ENCODE results near the gene NR2F1.

Gene NR2F1

DNA sequence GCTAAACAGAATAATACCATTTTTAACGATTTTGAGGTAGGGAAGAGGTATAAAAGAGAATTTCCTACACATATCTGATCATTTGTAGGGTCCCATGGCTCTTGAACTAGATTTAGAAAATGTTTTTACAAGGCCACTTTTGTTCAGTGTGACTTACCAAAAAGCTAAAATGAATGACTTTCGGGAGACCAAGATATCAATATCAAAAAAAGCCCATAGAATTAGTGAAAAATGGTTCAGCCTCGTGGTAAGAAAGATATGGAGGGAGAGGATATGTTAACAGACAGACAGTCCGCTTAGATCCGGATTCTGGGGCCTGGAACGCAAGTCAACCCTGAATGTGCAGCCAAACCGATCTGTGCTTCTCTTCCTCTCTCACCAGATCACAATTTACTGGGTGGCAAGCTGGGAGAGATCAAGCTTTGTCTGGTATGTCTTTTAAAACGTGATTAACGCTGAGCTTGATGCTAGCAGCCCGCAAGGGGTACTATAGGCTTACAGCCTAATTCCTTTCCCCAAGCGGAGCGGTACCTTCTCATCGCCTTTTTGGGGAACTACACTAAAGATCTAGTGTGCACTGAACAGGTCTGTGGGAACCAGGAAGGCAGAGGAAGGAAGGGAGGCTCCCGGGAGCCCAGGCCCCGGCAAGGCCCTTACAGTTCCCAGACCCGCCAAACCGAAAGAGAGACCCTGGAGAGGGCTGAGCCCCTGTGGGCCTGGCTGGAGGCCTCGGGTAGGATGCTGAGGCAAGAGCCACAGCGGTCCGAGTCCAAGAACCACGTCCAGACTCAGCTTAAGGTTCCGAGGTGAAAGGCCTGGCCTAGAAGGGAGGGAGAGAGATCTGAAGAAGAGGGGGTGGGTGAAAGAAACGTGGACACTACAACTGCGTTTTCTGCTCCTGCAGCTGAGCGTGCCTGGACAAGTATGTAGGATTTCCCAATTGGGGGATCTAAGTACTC, 4.9 kb upstream of the NR2F1 start:
- no peak for DNase-seq (ENCODE audit: low read depth)

DNA sequence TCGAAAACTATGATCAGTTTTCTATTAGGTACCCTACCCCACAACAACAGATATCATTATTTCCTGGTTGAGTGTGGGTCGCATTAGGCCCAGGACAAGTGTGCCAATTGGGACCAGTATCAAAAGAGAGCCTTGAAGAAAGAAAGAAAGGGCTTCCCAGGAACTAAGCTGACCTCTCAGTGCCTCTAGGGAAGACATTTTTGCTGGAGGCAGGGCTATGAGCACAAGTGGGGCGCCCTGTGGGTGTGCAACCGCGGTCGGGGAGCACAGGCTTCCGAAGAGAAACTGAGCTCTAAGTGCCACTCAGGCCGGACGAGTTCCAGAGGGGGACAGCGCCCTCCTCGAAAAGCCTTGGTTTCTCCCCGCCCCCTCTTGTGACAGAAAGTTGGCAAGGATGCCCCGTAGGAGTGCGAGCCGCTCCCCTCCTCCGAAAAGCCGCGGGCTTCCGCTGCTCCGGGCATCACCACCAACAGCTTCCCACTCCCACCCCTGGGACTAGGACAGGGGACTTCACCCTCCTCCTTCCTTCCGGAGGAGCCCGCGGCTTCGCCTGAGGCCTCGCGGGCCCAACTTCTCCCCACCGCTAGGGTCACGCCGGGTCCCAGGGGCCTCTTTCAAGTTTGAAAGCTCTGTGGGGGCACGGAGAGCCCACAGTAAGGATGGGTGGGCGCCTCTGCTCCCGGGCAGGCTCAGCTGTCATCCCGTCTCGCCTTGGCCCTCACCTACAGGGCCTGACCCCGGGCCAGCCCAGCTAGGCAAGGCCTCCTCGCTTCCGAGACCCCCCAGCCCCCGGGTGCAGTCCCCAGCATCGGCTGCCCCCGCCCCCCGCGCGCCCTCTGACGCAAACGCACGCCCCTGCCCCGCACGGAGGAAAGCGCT, 4.0 kb upstream of the NR2F1 start:
- no peak for DNase-seq (ENCODE audit: low read depth)

DNA sequence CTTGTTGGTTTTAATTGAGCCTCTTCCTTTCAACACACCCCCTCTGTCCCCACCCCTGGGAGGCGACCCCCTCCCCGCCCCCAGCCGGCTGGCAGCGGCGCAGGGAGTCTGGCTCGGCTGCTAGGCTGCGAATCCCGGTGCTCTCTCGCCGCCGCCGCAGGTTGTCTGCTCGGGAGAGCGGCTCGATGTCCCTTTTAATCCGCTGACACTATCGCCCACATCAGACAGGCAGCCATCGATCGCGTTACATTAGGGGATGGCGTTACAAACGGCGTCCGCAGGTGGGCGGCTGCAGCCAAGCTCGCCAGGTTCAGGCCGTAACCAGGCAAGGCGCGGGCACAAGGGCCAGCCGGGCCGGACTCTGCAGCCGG, 3.3 kb upstream of the NR2F1 start:
- no peak for DNase-seq (ENCODE audit: low read depth)

DNA sequence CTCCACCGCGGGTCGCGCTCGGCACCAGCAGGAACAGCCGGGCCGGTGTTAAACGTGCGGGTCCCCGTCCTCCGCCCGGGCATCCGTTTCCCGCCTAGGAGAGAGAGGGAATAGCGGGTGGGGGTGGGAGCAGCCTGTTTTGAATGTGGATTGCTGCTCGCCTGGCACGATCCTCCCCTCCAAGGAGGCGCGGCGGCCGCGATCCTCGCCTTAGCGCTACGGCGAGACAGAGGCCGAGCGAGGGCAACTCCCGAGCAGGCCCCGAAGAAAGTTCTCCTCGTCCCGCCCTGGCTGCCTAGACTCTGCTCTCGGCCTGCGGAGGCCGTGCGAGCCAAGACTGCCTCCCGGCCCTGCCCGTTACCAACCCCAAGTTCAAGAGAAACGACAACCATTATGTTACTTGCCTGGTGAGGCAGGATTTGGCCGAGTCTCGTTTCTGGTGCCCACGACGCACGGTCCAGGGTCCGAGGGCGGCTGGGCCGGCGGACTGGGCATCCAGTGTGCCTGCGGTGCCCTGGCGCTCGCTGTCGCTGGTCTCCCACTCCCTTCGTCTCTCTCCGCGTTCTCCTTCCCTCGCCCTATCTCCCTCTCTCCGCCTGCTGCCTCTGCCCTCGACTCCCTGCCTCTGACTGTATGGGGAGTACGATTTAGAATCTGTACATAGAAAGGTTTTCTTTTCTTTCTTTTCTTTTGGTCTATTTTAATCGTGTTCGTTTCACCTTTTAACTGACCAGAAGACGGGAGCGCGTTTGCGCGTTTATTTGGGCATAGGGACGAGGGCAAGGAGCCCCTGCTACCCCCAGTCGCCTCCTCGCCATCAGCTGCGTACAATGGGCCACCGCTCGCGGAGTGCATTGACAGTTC, 2.7 kb upstream of the NR2F1 start:
- no peak for DNase-seq (ENCODE audit: low read depth)

DNA sequence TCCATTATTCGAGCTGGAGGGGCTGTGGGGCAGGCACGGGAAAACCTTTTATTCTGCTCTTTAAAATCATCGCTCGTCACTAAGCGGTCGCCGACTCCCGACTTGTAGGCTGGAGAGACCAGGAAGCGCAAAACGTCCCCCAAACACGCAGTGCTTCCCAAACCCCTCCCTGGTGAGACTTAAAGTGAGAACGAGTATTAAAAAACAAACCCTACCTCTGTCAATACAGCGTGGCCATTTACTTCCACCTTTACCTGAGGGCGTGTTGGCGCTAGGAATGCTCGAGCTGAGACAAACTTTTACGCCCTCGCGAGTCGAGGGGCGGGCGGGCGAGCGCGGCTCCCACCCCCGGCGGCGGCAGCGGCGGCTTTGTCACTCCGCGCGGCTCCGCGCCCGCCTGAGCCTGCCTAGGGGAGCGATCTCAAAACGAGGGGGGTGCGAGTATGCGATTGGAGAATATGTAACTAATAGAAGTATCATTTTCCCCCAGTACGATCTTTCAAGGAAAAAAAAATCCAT, 2.0 kb upstream of the NR2F1 start, which contains the start of gene NR2F1-AS1:
TSS of gene NR2F1-AS1 (minus strand) at position 293 of the 519 bp plus-strand sequence.
- DNase-seq (ENCODE audit: low read depth): no peak

DNA sequence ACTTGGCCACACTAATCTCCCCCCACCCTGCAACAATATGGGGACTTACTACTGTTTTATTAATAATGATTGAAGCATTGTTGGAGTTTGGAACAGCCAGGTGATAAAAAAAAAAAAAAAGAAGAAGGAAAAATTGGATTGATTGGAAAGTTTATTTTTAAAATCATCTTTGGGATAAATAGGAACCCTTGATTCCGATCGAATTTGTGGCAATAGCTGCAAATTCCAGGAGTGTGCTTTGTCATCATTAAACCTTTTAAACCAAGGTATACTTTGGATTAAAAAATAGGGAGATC, 907 bp upstream of the NR2F1 start:
- no peak for DNase-seq (ENCODE audit: low read depth)

DNA sequence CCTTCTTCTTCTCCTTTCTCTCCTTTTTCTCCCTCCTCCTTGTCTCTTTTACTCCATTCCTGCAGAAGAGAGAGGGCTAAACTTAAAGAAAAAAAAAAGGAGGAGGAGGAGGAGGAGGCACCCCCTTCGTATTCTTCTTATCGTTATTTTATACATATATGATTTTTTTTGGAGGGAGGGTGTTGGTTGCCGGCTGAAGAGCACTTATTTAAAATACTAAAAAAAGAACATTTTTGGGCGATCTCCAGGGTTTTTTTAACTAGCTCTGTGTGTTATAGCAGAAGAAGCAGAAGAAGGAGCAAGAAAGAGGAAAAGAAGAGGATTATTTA, 381 bp downstream of the NR2F1 start:
- DNase-seq (ENCODE audit: low read depth): no peak

DNA sequence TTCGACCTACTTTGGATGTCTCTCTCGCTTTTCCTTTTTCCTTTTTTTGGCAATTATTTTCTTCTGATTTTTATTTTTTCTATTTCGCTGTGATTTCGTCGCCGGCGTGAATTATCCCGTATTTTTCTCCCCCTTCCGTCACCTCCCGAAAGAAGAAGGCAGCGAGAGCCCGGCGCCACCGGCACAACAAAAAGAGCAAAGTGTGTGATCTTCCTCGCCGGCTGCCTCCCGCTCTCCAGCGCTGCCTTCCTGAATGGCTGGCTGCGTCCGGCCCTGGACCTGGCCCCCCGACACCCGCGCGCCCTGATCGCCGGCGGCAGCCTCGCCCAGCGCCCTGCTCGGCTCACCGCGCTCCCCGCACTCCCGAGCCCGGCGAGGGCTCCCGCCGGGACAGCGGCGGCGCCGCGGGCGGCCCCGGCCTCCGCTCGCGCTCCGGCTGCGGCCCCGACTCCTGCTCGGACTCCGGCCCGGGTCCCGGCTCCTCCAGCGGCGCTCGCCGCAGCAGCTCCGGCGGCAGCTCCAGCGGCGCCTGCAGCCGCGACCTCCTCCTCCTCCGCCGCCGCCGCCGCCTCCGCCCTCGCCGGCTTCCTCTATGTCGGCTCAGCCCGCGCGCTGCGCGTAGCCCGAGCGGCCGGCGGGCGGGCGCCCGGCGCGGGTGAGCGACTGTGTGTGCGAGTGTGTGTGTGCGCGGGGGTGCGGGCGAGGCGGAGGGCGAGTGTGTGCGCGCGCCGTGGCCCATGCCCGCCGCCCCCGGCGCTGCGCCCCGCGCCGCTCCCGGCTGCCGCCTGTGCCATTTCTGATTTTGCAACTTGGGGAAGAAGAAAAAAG, 960 bp downstream of the NR2F1 start:
- no peak for DNase-seq (ENCODE audit: low read depth)

DNA sequence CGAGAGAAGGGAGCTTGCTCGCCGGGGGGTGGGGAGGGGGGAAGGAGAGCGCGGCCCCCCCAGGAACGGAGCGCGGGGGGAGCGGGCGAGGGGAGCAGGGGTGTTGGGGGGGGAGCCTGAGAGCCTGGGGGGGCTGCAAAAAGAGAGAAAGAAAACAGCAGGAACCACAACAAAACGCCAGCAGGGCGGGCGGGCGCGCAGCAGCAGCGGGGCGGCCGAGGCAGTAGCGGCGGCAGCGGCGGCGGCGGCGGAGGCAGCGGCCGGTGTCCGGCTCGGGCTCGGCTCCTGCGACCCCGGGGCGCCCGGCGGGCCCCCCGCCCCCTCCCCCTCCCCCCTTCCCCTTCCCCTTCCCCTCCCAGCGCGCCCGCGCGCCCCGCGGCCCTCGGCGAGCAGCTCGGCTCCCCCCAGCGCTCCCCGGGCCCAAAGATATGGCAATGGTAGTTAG, 1.6 kb downstream of the NR2F1 start:
- no peak for DNase-seq (ENCODE audit: low read depth)

DNA sequence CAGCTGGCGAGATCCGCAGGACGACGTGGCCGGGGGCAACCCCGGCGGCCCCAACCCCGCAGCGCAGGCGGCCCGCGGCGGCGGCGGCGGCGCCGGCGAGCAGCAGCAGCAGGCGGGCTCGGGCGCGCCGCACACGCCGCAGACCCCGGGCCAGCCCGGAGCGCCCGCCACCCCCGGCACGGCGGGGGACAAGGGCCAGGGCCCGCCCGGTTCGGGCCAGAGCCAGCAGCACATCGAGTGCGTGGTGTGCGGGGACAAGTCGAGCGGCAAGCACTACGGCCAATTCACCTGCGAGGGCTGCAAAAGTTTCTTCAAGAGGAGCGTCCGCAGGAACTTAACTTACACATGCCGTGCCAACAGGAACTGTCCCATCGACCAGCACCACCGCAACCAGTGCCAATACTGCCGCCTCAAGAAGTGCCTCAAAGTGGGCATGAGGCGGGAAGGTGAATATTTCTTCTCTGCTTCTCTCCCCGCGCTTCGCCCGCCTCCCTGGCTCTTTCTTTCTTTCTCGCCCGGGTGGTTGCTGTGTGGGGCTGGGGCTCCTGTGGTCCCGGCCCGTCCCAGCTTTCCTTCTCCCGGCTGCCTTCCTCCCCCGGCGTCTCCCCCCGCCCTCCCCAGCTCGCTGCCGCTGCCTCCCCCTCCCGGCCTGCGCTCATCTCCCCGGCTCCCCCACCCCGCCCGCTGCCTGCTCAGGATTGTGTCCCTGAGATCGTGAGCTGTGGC, 2.2 kb downstream of the NR2F1 start:
- DNase-seq (ENCODE audit: low read depth): no peak

DNA sequence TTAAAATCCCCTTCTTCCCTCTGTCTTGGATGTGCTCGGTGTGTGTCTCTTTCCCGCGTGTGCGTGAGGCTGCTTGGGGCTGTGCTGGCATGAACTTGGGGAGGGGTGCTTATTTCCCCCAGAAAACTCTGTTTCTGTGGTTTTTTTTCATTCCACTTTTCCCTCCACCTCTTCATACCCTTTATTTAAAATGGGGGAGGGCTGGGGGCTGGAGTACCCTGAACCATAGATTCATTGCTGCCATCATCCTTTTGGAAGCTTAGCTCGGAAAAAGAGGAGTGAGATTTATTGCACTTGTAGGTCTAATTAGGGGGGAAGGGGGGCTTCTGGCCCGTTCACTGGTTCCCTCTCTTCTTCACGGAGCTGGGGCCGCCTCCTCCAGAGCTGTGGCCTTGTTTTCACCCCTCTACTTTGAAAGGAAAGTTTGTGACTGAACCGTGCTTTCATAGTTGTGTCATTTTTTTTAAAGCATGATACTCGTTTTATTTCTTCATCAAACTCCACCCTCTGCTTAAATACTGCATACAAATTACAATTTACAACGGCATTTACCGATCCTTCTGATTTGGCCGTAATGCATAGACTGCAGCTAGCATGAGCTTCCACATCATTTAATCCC, 2.9 kb downstream of the NR2F1 start:
- no peak for DNase-seq (ENCODE audit: low read depth)

DNA sequence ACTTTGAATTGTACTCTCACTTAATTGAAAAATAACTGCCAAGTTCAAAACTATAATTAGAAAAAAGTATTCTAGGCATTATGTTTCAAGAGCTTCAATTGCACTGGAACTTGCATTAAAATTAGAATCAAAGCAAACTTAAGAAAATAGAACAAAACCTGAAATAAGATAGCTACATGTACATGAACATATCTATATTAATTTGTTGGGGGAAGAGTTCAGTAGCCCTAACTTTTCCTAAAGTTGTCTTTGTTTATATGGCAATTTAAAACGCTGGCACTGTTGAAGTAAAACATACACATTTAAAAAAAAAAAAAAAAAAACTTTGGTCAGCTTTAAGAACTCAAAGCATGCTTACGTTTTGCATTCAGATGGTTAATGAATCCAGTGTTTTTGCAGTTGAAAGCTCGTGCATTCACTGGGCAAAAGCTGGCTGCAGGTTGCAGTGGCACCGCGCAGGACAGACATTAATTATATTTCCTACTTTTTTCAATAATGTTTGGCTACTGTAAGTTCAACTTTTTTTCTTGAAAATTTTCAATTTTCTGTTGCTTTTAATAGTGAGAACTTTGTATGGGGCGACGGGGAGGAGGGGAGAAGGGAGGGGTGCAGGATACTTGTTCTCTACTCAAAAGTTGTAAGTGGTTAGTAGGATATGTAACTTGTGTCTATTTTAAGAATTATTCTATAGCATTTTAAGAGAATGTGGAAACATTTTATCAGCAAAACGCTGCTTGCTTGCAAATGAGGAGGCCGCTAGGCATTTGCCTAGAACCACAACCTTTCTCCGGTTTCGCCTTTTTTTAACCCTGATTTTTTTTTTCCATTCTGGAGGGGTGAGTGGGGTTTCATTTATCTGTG, 3.9 kb downstream of the NR2F1 start:
- no peak for DNase-seq (ENCODE audit: low read depth)

DNA sequence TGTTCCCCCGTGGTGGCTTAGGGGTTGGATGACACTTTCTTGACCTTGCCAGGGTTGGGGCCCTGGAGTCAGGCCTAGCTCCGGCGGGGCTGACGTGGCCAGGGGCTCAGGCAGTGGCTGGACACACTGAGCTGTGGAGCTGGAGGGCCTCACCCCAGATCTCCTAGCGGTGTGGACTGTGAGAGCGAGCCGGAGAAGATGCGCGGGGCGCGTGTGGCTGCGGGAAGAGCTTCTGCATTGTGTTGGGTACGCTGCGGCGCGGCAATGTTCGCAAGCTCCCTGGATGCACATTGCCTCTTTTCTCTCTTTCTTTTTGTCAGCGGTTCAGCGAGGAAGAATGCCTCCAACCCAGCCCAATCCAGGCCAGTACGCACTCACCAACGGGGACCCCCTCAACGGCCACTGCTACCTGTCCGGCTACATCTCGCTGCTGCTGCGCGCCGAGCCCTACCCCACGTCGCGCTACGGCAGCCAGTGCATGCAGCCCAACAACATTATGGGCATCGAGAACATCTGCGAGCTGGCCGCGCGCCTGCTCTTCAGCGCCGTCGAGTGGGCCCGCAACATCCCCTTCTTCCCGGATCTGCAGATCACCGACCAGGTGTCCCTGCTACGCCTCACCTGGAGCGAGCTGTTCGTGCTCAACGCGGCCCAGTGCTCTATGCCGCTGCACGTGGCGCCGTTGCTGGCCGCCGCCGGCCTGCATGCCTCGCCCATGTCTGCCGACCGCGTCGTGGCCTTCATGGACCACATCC, 4.8 kb downstream of the NR2F1 start:
- no peak for DNase-seq (ENCODE audit: low read depth)

DNA sequence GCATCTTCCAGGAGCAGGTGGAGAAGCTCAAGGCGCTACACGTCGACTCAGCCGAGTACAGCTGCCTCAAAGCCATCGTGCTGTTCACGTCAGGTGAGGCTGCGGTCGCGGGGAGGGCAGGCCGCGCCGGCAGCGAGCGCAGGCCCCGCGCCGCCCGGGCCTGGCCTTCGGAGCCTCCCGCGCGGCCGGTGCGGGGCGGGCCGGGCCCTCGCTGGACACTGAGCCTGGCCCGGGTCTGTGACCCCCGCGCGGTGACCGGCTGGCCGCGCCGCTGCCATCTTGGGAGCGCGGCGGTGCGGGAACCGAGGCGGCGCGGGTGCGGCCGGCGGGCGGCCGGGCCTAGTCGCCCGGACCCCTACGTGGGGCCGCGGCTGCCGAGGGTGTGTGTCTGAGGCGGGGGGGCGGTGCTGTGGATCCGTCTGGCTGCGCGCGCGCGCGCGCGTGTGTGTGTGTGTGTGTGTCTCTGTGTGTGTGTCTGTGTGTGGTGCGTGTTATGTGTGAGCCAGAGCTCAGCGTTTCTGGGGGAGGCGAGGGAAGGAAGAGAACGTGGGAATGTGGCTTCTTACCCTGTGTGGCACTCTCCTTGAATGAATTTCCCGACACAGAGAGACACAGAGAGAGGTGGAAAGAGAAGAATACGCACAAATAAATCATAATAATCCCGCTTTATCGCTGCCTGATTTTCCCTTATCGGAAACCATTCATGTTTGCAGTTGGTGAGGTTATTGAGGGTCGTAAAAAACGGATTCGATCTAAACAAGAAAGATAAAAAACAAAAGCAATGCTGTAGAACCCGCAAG, 5.5 kb downstream of the NR2F1 start:
- DNase-seq (ENCODE audit: low read depth): no peak

DNA sequence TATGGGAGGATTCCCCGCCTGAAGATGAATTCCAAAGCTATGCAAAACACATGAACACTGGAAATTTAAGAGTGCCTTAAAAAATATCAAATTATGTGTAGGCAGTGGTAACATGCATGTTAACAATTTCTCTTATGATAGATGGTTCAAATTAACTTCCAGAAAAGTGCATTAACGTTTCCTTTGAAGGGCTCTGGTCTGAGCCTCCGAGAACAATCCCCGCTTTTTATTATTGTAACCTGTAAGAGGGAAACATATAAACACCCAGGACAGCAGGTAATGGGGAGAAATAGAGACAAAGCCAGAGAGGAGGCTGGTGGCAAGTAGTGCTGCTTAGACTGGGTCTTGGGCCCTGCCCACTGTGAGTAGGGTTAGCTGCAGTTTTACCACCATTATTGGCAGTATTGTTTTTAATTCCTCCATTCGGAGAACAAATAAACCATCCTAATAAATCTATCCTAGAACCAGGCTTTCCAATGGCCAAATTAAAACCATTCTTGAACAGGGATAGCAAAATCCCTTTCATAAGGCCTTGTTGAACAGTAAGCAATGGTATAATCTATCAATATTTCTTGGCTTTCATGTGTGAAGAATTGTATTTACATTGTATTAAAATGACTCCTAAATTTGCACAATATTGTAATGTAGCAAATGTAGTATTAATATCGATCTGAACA, 6.3 kb downstream of the NR2F1 start:
- DNase-seq (ENCODE audit: low read depth): no peak

DNA sequence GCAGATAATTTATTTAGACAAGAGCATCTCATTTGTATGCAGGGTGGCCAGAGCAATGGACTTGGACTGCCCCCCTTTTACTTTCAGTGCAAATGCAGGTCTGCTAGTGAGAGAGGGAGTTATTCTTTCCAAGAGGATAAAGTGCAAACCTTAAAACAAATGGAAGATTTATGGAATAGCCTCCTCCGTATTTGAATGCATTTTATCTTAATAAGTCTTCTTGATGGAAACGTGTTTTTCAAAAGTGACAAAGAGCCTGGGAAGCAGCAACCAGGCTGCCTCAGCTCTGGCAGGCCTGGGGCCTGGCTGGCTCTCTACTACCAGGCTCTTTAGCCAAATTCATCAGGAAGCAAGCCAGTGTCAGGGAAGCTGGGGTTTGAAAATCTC, 6.8 kb downstream of the NR2F1 start:
- no peak for DNase-seq (ENCODE audit: low read depth)

DNA sequence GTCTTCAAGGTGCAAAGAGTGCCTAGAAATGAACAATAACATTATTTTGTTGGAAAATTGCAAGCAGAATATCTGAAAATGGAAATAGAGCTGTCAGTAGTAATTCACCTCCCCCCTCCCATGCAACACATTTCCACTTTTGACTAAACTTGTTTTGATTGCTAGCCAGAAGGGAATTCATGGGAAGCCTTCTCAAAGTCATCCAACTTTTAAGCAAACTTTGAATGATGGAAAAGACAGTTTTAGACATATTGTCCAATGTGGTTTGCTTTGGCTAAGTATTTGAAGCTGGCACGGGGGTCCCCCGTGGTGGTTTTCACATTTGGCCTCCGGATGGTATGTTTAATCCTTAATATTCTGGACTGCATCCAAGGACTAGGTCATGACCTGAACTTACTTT, 7.5 kb downstream of the NR2F1 start:
- DNase-seq (ENCODE audit: low read depth): no peak
